Endothelial cell of umbilical vein (primary cell): ENCODE data around the gene SPP1. TPM values are rescaled to one million over a fixed set of nuclear protein-coding genes. Genes with fewer than 3 reads are reported as not detected.

Source experiments
- BruUV-seq: library from RNA; stranded (reverse); fragments of 400-500 nt; replicated peaks from 2 replicates; lab custom pipeline; 2021; lab: Mats Ljungman, UMichigan
- CTCF ChIA-PET: fragments of 300-600, 350-600 bp; sonication (Branson Sonifier 250); formaldehyde crosslinking; loops from one replicate; lab custom pipeline; 2021; ENCODE audit warnings: antibody characterized with exemption, inconsistent platforms; lab: Charles Lee
- POLR2A ChIA-PET: fragments of 300-600, 350-600 bp; sonication (Branson Sonifier 250); formaldehyde crosslinking; loops from one replicate; lab custom pipeline; 2021; ENCODE audit warnings: antibody characterized with exemption, inconsistent platforms; lab: Charles Lee
- DNase-seq: peaks from one replicate; pipeline ENCODE4 v3.0.0-alpha.2; 2011; ENCODE audit warnings: low read depth, low spot score
- FAIRE-seq: peaks from 2 replicates; lab custom pipeline; 2011; peaks lifted over from hg19 to GRCh38; lab: Jason Lieb, UNC
- H2AFZ ChIP-seq: 2 replicates; pipeline ENCODE4 v1.6.0; 2012; ENCODE audit warnings: low read depth, low read length, control low read depth, inconsistent platforms
- H3K27ac ChIP-seq: 2 replicates; pipeline ENCODE4 v1.5.1; 2011; ENCODE audit warnings: low read depth, mild to moderate bottlenecking, control low read depth, low read length, moderate library complexity; ENCODE audit not compliant: insufficient read depth
- H3K27me3 ChIP-seq, 2 experiments: 2 replicates each; pipeline versions ENCODE4 v1.6.0 to v1.6.1; 2011; ENCODE audit warnings: low read length in 2 of 2, mixed read lengths in 1 of 2; ENCODE audit not compliant: control insufficient read depth in 2 of 2, insufficient read depth in 2 of 2
- H3K36me3 ChIP-seq, 2 experiments: 2 replicates in 1 of 2; 3 replicates in 1 of 2; pipeline ENCODE4 v1.5.1; 2011; ENCODE audit warnings: low read length in 2 of 2, mild to moderate bottlenecking in 1 of 2, moderate library complexity in 1 of 2; ENCODE audit not compliant: control insufficient read depth in 2 of 2, insufficient read depth in 2 of 2; ENCODE audit errors: extremely low read depth in 1 of 2
- H3K4me1 ChIP-seq: 3 replicates; pipeline ENCODE4 v1.5.1; 2011; ENCODE audit warnings: mild to moderate bottlenecking, low read length; ENCODE audit not compliant: control insufficient read depth, insufficient read depth; ENCODE audit errors: extremely low read depth
- H3K4me2 ChIP-seq: 2 replicates; pipeline ENCODE4 v1.6.1; 2011; ENCODE audit warnings: low read length, control low read depth, mixed read lengths; ENCODE audit not compliant: insufficient read depth
- H3K4me3 ChIP-seq, 3 experiments: fragments of 200-600 bp in 1 of 3; sonication (generic), shearing (Covaris generic) in 1 of 3; replicated peaks in 1 of 3; 2 replicates each; pipeline ENCODE4 v1.5.1; 2011 to 2016; ENCODE audit warnings: control low read depth in 3 of 3, low read length in 3 of 3, mild to moderate bottlenecking in 2 of 3, inconsistent platforms in 1 of 3, low read depth in 1 of 3, moderate library complexity in 1 of 3; ENCODE audit not compliant: insufficient read depth in 1 of 3
- H3K79me2 ChIP-seq: 2 replicates; pipeline ENCODE4 v1.6.0; 2012; ENCODE audit warnings: low read length, inconsistent platforms; ENCODE audit not compliant: control insufficient read depth, insufficient read depth
- H3K9ac ChIP-seq: replicated peaks from 2 replicates; pipeline ENCODE3; 2011; ENCODE audit warnings: low read length, control low read depth; ENCODE audit not compliant: insufficient read depth; ENCODE audit errors: extremely low read depth
- H3K9me1 ChIP-seq: replicated peaks from 3 replicates; pipeline ENCODE4 v1.6.0; 2011; ENCODE audit warnings: mild to moderate bottlenecking, low read length; ENCODE audit not compliant: control insufficient read depth, insufficient read depth; ENCODE audit errors: extremely low read depth
- H3K9me3 ChIP-seq: replicated peaks from 2 replicates; pipeline ENCODE4 v1.5.1; 2012; ENCODE audit warnings: low read length, inconsistent platforms; ENCODE audit not compliant: control insufficient read depth, insufficient read depth
- H4K20me1 ChIP-seq: replicated peaks from 2 replicates; pipeline ENCODE3; 2011; ENCODE audit warnings: mild to moderate bottlenecking, low read length; ENCODE audit not compliant: control insufficient read depth, insufficient read depth; ENCODE audit errors: extremely low read depth
- EZH2 ChIP-seq: IDR thresholded peaks from 2 replicates; pipeline ENCODE4 v1.6.1; 2012; ENCODE audit warnings: borderline replicate concordance, low read depth, mild to moderate bottlenecking, moderate library complexity, low read length, inconsistent platforms; ENCODE audit not compliant: severe bottlenecking
- FOS ChIP-seq: IDR thresholded peaks from 2 replicates; pipeline ENCODE4 v1.6.1; 2011; ENCODE audit warnings: mild to moderate bottlenecking, low read length, moderate library complexity, borderline replicate concordance; ENCODE audit not compliant: insufficient read depth
- GATA2 ChIP-seq: IDR thresholded peaks from 2 replicates; pipeline ENCODE4 v1.7.0; 2011; ENCODE audit warnings: low read depth, mild to moderate bottlenecking, moderate library complexity, mixed read lengths, low read length; ENCODE audit not compliant: insufficient read length, insufficient read depth
- JUN ChIP-seq: IDR thresholded peaks from 2 replicates; pipeline ENCODE4 v1.6.1; 2011; ENCODE audit warnings: borderline replicate concordance, low read depth; ENCODE audit not compliant: insufficient read length, insufficient read depth
- MYC ChIP-seq: IDR thresholded peaks from one replicate; pipeline ENCODE4 v1.6.1; 2011; ENCODE audit warnings: mild to moderate bottlenecking, low read depth, low read length
- POLR2A ChIP-seq: IDR thresholded peaks from 2 replicates; pipeline ENCODE4 v1.6.1; 2012; ENCODE audit warnings: low read depth, mild to moderate bottlenecking, control low read depth, low read length
- POLR2AphosphoS5 ChIP-seq: IDR thresholded peaks from 2 replicates; pipeline ENCODE4 v1.6.1; 2012; ENCODE audit warnings: low read depth, mild to moderate bottlenecking, control low read depth, low read length, moderate library complexity; ENCODE audit not compliant: insufficient read depth
- dilution Hi-C: fragments of 300-500 bp; cut with MboI; formaldehyde crosslinking; loops from one replicate; pipeline ENCODE4 v1.15.0; 2019; ENCODE audit warnings: low sequenced_read_pairs; ENCODE audit not compliant: extremely low pct_ligation_motif_present
- intact Hi-C: fragments of 100-400 bp; cut with micrococcal nuclease; formaldehyde crosslinking; loops from one replicate; pipeline ENCODE4 v1.10.0; 2022
- polyA plus RNA-seq, 4 experiments: library from polyadenylated mRNA; depleted of rRNA in 3 of 4; stranded (reverse) in 3 of 4; unstranded in 1 of 4; fragments of >200 nt; gene quantifications; 2 replicates each; pipeline versions ENCODE4 v1.2.1 to v1.2.3, GENCODE V29; 2011 to 2012; ENCODE audit warnings: missing spikeins in 1 of 4
- total RNA-seq: library from RNA; stranded (reverse); gene quantifications from 2 replicates; pipeline ENCODE4 v1.2.3, GENCODE V29; 2021
- TF ChIP-seq, protein P1 (sequence below): IDR thresholded peaks from 2 replicates; pipeline ENCODE4 v1.6.1; 2011; ENCODE audit not compliant: insufficient read depth, insufficient read length
- TF ChIP-seq, protein P2 (sequence below), 2 donors: IDR thresholded peaks; 1 replicate in 1 of 2; 2 replicates in 1 of 2; pipeline ENCODE4 v1.5.1; 2011; ENCODE audit warnings: low read length in 2 of 2, mild to moderate bottlenecking in 2 of 2, moderate library complexity in 2 of 2, control low read depth in 1 of 2, inconsistent platforms in 1 of 2, low read depth in 1 of 2; ENCODE audit not compliant: insufficient read depth in 1 of 2; ENCODE audit errors: extremely low read depth in 1 of 2

SPP1 gene
- total and polyA plus RNA-seq, 2 donors (not counting 3 experiments of a cell fraction or from before 2014, with no cell fraction given): not detected

GRCh38 chr4:87946766-87947165, 28.7 kb upstream of the SPP1 start:
- dilution Hi-C loops (no loop called here), intact Hi-C loops (no loop called here)
- no peak for TF ChIP-seq FOS
- TF ChIP-seq POLR2A: no peak
- TF ChIP-seq, protein P1, sequence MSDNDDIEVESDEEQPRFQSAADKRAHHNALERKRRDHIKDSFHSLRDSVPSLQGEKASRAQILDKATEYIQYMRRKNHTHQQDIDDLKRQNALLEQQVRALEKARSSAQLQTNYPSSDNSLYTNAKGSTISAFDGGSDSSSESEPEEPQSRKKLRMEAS: no peak
- TF ChIP-seq MYC: no peak
- no peak for TF ChIP-seq POLR2AphosphoS5
- TF ChIP-seq JUN: no peak
- no peak for TF ChIP-seq GATA2
- TF ChIP-seq, protein P2, sequence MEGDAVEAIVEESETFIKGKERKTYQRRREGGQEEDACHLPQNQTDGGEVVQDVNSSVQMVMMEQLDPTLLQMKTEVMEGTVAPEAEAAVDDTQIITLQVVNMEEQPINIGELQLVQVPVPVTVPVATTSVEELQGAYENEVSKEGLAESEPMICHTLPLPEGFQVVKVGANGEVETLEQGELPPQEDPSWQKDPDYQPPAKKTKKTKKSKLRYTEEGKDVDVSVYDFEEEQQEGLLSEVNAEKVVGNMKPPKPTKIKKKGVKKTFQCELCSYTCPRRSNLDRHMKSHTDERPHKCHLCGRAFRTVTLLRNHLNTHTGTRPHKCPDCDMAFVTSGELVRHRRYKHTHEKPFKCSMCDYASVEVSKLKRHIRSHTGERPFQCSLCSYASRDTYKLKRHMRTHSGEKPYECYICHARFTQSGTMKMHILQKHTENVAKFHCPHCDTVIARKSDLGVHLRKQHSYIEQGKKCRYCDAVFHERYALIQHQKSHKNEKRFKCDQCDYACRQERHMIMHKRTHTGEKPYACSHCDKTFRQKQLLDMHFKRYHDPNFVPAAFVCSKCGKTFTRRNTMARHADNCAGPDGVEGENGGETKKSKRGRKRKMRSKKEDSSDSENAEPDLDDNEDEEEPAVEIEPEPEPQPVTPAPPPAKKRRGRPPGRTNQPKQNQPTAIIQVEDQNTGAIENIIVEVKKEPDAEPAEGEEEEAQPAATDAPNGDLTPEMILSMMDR (IDR thresholded peaks at IDR 0.05; ENCODE audit: extremely low read depth in 1 of 2, insufficient read depth in 1 of 2, low read depth in 1 of 2, low read length in 2 of 2): no peak
- TF ChIP-seq EZH2: no peak
- Histone ChIP-seq H4K20me1 (no peaks in the 10 kb centered on the region), H3K79me2 (no peaks in the 10 kb centered on the region), H3K9me1 (no peaks in the 10 kb centered on the region), H3K9ac (no peak overlapping the region), H2AFZ (no peak overlapping the region), H3K36me3 (no peaks in the 10 kb centered on the region), H3K4me3 (no peak overlapping the region), H3K27ac (no peak overlapping the region), H3K4me2 (no peak overlapping the region), H3K27me3 (no peaks in the 10 kb centered on the region), H3K9me3 (no peaks in the 10 kb centered on the region), H3K4me1 (peaks cover 15% of the 10 kb centered on the region)
- ChIA-PET CTCF (interaction anchor here (0.7 kb wide), 1 partner anchor 21 kb away, joined by 3 read pairs; no protein-coding TSS in a partner anchor), POLR2A (no interaction called here)
- no TSS peak for BruUV-seq
- DNase-seq (peak; percentile 19), FAIRE-seq (no peak)
